Right renal pelvis (tissue), 4 donors: Measurements from ENCODE around the gene MUC16. TPM values are rescaled to one million over a fixed set of nuclear protein-coding genes. Genes with fewer than 3 reads are reported as not detected.
A peak's percentile ranks its signal among the peaks of the same experiment; 100 is the strongest.

Experiments used
- DNase-seq, 4 donors: peaks; one replicate each; pipeline ENCODE4 v3.0.0-alpha.2; 2013; ENCODE audit warnings: low read depth in 4 of 4, low spot score in 3 of 4, missing footprints in 1 of 4
- polyA plus RNA-seq, 4 donors: library from polyadenylated mRNA; unstranded; fragments of 120-200 nt; gene quantifications; one replicate each; pipeline ENCODE4 v1.2.1, GENCODE V29; 2013; ENCODE audit not compliant: insufficient read length in 4 of 4

MUC16 gene
- polyA plus RNA-seq, 4 donors = 0.01 to 0.07 (median 0.04) TPM

DNA sequence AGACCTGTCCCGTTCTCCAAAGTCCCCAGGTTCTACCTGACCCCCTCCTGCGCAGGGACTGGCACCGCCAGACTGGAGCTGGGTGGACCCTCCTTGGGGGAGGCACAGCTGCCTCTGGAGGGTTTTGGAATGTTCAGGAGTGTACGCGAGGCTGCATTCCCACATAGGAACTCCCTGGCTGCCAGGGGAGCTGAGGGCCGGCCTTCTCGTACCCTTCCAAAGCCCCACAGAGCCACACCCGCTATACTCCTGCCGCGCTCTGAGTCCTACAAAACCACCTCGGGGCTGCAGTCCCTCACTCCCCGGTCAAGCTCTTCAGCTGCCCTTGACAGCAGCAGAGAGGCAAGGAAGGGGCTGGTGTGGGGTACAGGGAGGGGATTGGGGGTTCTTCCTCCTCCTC is 484 bp upstream of the MUC16 start:
- DNase-seq = no peak

DNA sequence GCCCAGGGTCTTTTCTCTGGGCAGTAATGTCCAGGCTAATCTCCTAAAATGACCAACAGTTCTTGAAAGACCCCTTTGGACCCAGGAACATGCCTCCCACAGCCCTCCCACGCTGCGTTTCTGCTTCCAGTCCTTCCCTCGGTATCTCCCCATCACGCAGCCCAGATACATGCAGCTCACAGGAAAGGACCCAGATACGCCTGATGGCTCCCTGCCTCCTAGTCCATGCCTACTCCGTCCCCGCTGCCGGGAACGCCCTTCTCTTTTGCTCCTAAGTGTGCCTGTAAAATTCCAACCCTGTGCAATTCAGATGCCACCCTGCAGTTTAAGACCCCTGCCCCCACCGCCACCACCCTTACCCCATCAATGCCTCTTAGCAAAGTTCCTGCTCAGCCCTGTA is 778 bp downstream of the MUC16 start:
- DNase-seq = no peak

- DNase-seq = no peak
Observed at GRCh38 chr19:9008667-9009066, 1.5 kb downstream of the MUC16 start.

GRCh38 chr19:9000933-9001332 is 9.3 kb downstream of the MUC16 start:
- no peak for DNase-seq

- no peak for DNase-seq
Observed at GRCh38 chr19:8988204-8988603, 22.0 kb downstream of the MUC16 start.

DNA sequence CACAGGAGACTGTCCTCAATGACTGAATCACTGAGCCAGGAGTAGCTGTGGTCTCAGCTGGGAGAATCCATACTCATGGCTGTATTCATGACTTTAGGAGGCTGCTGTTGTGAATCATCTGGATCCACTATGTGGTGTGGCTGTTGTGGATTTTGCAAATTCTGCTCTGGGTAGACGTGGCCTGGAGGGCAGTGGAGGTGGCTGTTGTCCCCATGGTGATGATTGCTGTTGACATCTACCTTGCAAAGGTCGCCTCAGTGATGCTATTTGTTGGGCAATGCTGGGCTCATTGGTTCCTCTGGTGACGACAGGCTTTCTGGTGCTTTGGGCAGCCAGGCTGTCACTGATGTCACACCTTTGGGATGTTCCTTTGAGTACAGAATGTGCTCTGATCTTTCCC is 23.9 kb downstream of the MUC16 start:
- DNase-seq = no peak

DNA sequence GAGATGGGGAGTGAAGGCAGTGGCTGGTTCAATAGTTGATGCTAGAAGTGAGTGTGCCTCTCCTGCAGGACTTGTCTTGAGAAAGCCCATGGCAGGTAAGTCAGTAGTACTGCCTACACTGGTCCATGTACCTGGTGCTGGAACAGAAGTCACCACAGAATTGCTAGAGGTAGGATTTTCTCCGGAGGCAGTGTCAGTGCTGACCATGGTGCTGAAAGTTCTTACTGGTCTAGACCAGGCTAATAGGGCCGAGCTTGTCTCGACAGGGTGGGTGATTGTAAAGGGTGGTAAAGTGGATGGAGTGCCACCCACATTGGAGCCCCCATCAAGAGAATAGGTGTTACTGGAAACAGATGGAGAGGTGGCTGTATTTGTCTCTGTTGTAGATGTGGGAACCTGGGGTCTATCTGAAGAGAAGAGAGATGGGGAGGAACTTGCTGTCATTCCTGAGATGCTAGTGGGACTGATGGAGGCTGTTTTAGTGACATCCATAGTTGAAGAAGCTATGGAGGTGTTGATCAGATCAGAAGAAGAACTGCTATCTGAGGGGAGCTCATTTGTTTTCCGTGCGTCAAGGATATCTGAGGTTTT is 36.6 kb downstream of the MUC16 start:
- DNase-seq = peak; percentile 28 to 51 (median 39)

GRCh38 chr19:8965887-8966286 is 44.3 kb downstream of the MUC16 start:
- peak in 1 of 4 donors; percentile 2 for DNase-seq

Other genes with a start within 250 kb of the MUC16 start
- 10 to 100 TPM; 35.9 to 46.0 (median 41.9) TPM for gene ZNF558, start 178.1 kb downstream of the MUC16 start, polyA plus RNA-seq
- gene MBD3L1, start 178.0 kb downstream of the MUC16 start, polyA plus RNA-seq = not detected
- gene OR1M1, start 76.7 kb upstream of the MUC16 start, polyA plus RNA-seq = under 1 TPM in 2 of 4 donors, not detected in 2; 0.04 to 0.09 TPM
- gene OR7G2, start 97.1 kb upstream of the MUC16 start, polyA plus RNA-seq = under 1 TPM in 2 of 4 donors, not detected in 2; 0.03 to 0.07 TPM
- not detected for gene OR7G1, start 105.4 kb upstream of the MUC16 start, polyA plus RNA-seq
- gene OR7G3, start 116.5 kb upstream of the MUC16 start, polyA plus RNA-seq = not detected
- gene ZNF317, start 130.0 kb upstream of the MUC16 start, polyA plus RNA-seq = 10 to 100 TPM; 36.3 to 41.8 (median 38.9) TPM
- gene OR7D2, start 168.6 kb upstream of the MUC16 start, polyA plus RNA-seq = under 1 TPM; 0.06 to 0.13 (median 0.08) TPM
- gene OR7D4, start 209.2 kb upstream of the MUC16 start, polyA plus RNA-seq = under 1 TPM in 1 of 4 donors, not detected in 3; 0.03 TPM
- not detected for gene OR7E24, start 240.5 kb upstream of the MUC16 start, polyA plus RNA-seq